ENCODE measurements around the gene ZNF205.

The ZNF205 gene

GRCh38 chr16:3152277-3152990 lies 40.0 kb downstream of the ZNF205 start:
- DNase-seq (ENCODE audit: low read depth) = peak; percentile 92
- peak; percentile 28 for TF ChIP-seq CTCF (IDR thresholded peaks at IDR 0.05; ENCODE audit: low read length, missing control alignments)
- peak overlapping the region; percentile 56 for H3K4me3 ChIP-seq (replicated peaks; ENCODE audit: low read depth, low read length)

- TF ChIP-seq CTCF (IDR thresholded peaks at IDR 0.05; ENCODE audit: low read length, missing control alignments) = no peak
- no peak overlapping the region for H3K4me3 ChIP-seq (replicated peaks; ENCODE audit: low read depth, low read length)
- DNase-seq (ENCODE audit: low read depth) = no peak
Observed at GRCh38 chr16:3152991-3153368, 40.6 kb downstream of the ZNF205 start.

GRCh38 chr16:3155181-3155580 lies 42.8 kb downstream of the ZNF205 start:
- DNase-seq (ENCODE audit: low read depth) = no peak
- no peak overlapping the region for H3K4me3 ChIP-seq (replicated peaks; ENCODE audit: low read depth, low read length)
- no peak for TF ChIP-seq CTCF (IDR thresholded peaks at IDR 0.05; ENCODE audit: low read length, missing control alignments)

- no peak overlapping the region for H3K4me3 ChIP-seq (replicated peaks; ENCODE audit: low read depth, low read length)
- no peak for DNase-seq (ENCODE audit: low read depth)
- TF ChIP-seq CTCF (IDR thresholded peaks at IDR 0.05; ENCODE audit: low read length, missing control alignments) = no peak
Observed at GRCh38 chr16:3155972-3156371, 43.6 kb downstream of the ZNF205 start.

- DNase-seq (ENCODE audit: low read depth) = peak; percentile 90
- no peak for TF ChIP-seq CTCF (IDR thresholded peaks at IDR 0.05; ENCODE audit: low read length, missing control alignments)
- H3K4me3 ChIP-seq (replicated peaks; ENCODE audit: low read depth, low read length) = peak overlapping the region; percentile 68
Observed at GRCh38 chr16:3157229-3158025, 45.0 kb downstream of the ZNF205 start.

- TF ChIP-seq CTCF (IDR thresholded peaks at IDR 0.05; ENCODE audit: low read length, missing control alignments) = no peak
- peak overlapping the region; percentile 68 for H3K4me3 ChIP-seq (replicated peaks; ENCODE audit: low read depth, low read length)
- DNase-seq (ENCODE audit: low read depth) = no peak
Observed at GRCh38 chr16:3158026-3158509, 45.7 kb downstream of the ZNF205 start.

Data from fibroblast of pulmonary artery (primary cell).